GM20000 (cell line): ENCODE data around the gene GRAMD2A.

ENCODE experiments used
- DNase-seq: peaks from one replicate; pipeline ENCODE4 v3.0.0; 2012; ENCODE audit warnings: low spot score
- CTCF ChIP-seq: IDR thresholded peaks from 2 replicates; pipeline ENCODE4 v1.5.1; 2012; ENCODE audit warnings: mild to moderate bottlenecking, control low read depth; ENCODE audit errors: extremely low read depth, missing control alignments

GRAMD2A gene

DNA sequence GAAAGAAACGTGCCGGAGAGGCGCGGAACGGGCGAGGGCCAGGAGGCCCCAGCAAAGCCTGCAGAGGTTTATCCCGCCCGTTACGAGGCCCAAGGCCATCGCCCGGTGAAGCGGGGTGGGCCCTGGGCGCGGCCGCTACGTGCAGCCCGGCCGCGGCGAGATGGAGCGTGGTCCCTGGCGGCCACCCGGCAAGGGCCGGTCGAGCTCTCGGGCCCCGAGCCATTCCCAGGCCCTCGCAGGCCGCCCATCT lies 32.3 kb upstream of the GRAMD2A start:
- no peak for DNase-seq
- no peak for TF ChIP-seq CTCF

DNA sequence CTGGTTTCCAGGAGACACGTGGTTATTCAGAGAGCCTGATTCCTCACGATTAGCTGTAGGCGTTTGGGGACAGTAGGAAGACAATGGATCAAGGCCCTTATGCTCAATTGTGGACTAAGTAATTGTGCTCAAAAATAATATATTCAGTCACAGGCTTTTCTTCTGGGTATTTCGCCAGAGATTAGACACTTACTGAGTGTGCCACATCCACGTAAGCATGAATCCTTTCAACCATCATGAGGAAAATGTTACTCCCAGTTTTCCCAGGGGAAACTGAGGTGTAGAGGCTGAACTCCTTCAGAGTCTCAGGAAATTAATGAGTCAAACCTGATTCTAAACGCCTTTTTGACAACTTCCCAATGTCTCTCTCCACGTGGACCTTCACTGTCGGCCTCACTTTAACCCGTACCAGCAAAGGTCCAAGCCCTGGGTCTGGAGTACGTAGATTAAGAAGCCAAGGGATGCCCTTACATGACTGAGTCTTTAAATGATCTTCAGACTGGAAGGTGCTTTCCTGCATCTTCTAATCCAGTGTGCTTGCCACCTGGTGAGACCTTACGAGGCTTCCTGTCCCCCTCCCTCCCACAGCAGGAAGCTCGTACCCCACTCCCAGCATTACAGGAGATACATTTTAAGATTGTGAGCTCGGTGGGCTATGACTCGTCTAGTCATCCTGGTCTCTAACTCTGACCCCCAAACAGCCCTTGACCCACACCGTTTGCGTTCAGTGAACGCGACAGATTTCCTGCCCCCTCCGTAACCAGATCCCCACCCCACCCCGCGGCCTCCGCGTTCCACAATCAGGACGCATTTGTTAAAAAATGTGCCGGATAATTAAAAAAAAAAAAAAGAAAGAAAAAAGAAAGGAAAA lies 31.7 kb upstream of the GRAMD2A start:
- peak; percentile 32 for DNase-seq
- TF ChIP-seq CTCF: no peak

GRCh38 chr15:72227720-72228119 lies 30.1 kb upstream of the GRAMD2A start:
- DNase-seq: no peak
- TF ChIP-seq CTCF: no peak

- no peak for TF ChIP-seq CTCF
- DNase-seq: no peak
These were observed 29.6 kb upstream of the GRAMD2A start for GRCh38 chr15:72227192-72227586.

DNA sequence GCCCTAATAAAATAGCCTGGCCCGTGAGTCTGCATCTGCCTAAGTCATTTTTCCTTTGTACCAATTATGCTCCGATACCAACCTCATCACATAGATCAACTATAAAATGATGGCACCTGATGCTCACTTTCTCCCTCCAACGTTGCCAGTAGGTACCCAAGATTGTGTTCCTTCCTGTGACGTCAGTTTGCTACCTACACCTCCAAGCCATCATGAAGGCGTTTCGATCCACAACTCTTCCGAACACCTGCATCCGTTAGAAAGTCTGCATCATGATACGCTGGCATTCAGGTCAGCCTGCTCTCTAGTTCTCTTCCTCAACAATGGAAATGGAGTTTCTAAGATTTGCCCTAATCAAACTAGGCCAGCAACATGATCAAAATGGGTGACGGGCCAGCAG lies 25.7 kb upstream of the GRAMD2A start:
- TF ChIP-seq CTCF: no peak
- no peak for DNase-seq

DNA sequence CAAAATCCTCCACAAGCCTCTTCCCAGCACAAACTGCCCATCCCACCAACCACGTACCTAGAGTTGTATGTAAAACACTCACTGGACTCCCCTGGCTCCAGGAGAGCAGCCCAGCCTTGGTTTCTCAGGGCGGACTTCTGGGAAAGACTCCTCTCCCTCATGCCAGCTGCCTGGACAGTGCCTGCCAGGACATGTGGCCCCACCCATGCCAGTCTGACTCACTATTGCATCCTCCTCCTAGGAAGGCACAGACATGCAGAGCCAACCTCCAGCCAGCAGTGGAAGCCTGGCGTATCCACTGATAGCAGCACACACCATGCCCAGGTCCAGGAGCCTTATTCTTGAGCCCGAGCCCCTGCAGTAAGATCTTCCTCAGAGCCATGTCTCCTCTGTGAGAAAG lies 24.8 kb upstream of the GRAMD2A start:
- DNase-seq: no peak
- no peak for TF ChIP-seq CTCF

GRCh38 chr15:72220687-72221086 lies 23.1 kb upstream of the GRAMD2A start:
- no peak for DNase-seq
- no peak for TF ChIP-seq CTCF
